NCI-H2227 (cell line): ENCODE data around the gene BTNL8.
"Not testable (repeated sequence)": the region's sequence is repeated elsewhere in the genome, so short reads cannot be mapped to it uniquely, and the experiment has no call there.

Source experiments
- DNase-seq: peaks from one replicate; lab custom pipeline; 2025; ENCODE audit not compliant: unreplicated experiment; lab: John Stamatoyannopoulos, UW

Gene BTNL8

GRCh38 chr5:180874804-180875582, 24.0 kb upstream of the BTNL8 start:
- DNase-seq: no peak

GRCh38 chr5:180875860-180876426, 23.0 kb upstream of the BTNL8 start:
- no peak for DNase-seq

- peak; percentile 40 for DNase-seq
These were observed 13.0 kb upstream of the BTNL8 start for GRCh38 chr5:180885845-180886529.

- no peak for DNase-seq
These were observed 9.6 kb upstream of the BTNL8 start for GRCh38 chr5:180889381-180889780.

- not testable (repeated sequence) for DNase-seq
These were observed 3.6 kb upstream of the BTNL8 start for GRCh38 chr5:180895330-180895729.

GRCh38 chr5:180900178-180900577, 1.2 kb downstream of the BTNL8 start:
- no peak for DNase-seq

- DNase-seq: no peak
These were observed 2.5 kb downstream of the BTNL8 start for GRCh38 chr5:180901319-180902009.

- DNase-seq: no peak
These were observed 9.4 kb downstream of the BTNL8 start for GRCh38 chr5:180908400-180908799.

GRCh38 chr5:180908998-180909731, 10.2 kb downstream of the BTNL8 start:
- DNase-seq: no peak

- DNase-seq: no peak
These were observed 10.8 kb downstream of the BTNL8 start for GRCh38 chr5:180909782-180910181.

GRCh38 chr5:180910182-180910581, 11.2 kb downstream of the BTNL8 start:
- no peak for DNase-seq

- DNase-seq: no peak
These were observed 11.8 kb downstream of the BTNL8 start for GRCh38 chr5:180910735-180911134.

GRCh38 chr5:180914646-180915045, 15.7 kb downstream of the BTNL8 start:
- DNase-seq: no peak

GRCh38 chr5:180915924-180916323, 17.0 kb downstream of the BTNL8 start:
- DNase-seq: no peak

- no peak for DNase-seq
These were observed 19.4 kb downstream of the BTNL8 start for GRCh38 chr5:180918380-180918779.

GRCh38 chr5:180920710-180921109, 21.8 kb downstream of the BTNL8 start:
- DNase-seq: no peak

- DNase-seq: no peak
These were observed 24.0 kb downstream of the BTNL8 start for GRCh38 chr5:180922932-180923331.

- DNase-seq: no peak
These were observed 33.7 kb downstream of the BTNL8 start for GRCh38 chr5:180932660-180933059.

- DNase-seq: no peak
These were observed 36.2 kb downstream of the BTNL8 start for GRCh38 chr5:180935203-180935602.

GRCh38 chr5:180938294-180938693, 39.3 kb downstream of the BTNL8 start:
- no peak for DNase-seq
